Osteocyte (in vitro differentiated cells): ENCODE measurements around the gene OR8D2. TPM values are rescaled to one million over a fixed set of nuclear protein-coding genes. Genes with fewer than 3 reads are reported as not detected.
"Not testable (repeated sequence)": the region's sequence is repeated elsewhere in the genome, so short reads cannot be mapped to it uniquely, and the experiment has no call there.

Experiments
- DNase-seq: peaks from one replicate; pipeline ENCODE4 v3.0.0; 2021; ENCODE audit warnings: mixed read lengths; ENCODE audit not compliant: unreplicated experiment; ENCODE audit errors: extremely low spot score
- H3K27ac Mint-ChIP-seq: one replicate; pipeline ENCODE4 v1.8.0; 2021; ENCODE audit warnings: mild to moderate bottlenecking, mixed read lengths; ENCODE audit not compliant: unreplicated experiment
- H3K27me3 Mint-ChIP-seq: one replicate; pipeline ENCODE4 v1.8.0; 2021; ENCODE audit warnings: mixed read lengths; ENCODE audit not compliant: unreplicated experiment
- H3K36me3 Mint-ChIP-seq: one replicate; pipeline ENCODE4 v1.8.0; 2021; ENCODE audit warnings: mixed read lengths; ENCODE audit not compliant: unreplicated experiment
- H3K4me1 Mint-ChIP-seq: one replicate; pipeline ENCODE4 v1.8.0; 2021; ENCODE audit warnings: mixed read lengths; ENCODE audit not compliant: unreplicated experiment
- H3K4me3 Mint-ChIP-seq: one replicate; pipeline ENCODE4 v1.8.0; 2021; ENCODE audit warnings: mild to moderate bottlenecking, moderate library complexity, mixed read lengths; ENCODE audit not compliant: unreplicated experiment
- H3K9me3 Mint-ChIP-seq: one replicate; pipeline ENCODE4 v1.8.0; 2021; ENCODE audit warnings: mixed read lengths; ENCODE audit not compliant: unreplicated experiment
- total RNA-seq: library from RNA; stranded (reverse); gene quantifications from 2 replicates; pipeline ENCODE4 v1.2.1, GENCODE V29; 2021
- TF ChIP-seq, protein P1 (sequence below): fragments of 200-600 bp; sonication (generic); IDR thresholded peaks from 2 replicates; pipeline ENCODE4 v1.5.0; 2021; ENCODE audit warnings: antibody characterized with exemption, mild to moderate bottlenecking, moderate library complexity

OR8D2 gene
- total RNA-seq, 1 donor from 2014 or later, result not detected

DNA sequence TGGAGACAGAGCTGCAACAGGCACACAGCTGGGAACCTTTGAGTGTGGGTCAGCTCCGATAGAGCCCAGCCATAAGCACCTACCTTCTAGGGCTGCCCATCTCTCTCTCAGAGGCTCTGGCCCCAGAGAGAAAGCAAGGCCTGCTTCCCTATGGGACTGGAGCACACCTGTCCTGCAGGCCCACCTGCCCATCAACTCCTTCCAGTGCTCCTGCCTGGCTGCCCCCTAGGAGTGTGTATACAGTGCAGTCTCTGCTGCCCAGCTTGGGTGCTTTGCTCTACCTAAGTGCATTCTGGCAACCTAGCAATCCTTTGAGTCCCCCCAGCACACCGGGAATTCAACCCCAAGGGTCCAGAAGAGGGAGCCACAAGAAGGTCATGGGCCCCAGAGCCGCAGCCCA lies 42.8 kb downstream of the OR8D2 start:
- no peak overlapping the region for H3K27ac Mint-ChIP-seq
- no peaks in the 10 kb centered on the region for H3K4me1 Mint-ChIP-seq
- no peaks in the 10 kb centered on the region for H3K27me3 Mint-ChIP-seq
- H3K9me3 Mint-ChIP-seq, result peaks cover 15% of the 10 kb centered on the region
- H3K4me3 Mint-ChIP-seq, result no peak overlapping the region
- no peaks in the 10 kb centered on the region for H3K36me3 Mint-ChIP-seq
- TF ChIP-seq, protein P1, sequence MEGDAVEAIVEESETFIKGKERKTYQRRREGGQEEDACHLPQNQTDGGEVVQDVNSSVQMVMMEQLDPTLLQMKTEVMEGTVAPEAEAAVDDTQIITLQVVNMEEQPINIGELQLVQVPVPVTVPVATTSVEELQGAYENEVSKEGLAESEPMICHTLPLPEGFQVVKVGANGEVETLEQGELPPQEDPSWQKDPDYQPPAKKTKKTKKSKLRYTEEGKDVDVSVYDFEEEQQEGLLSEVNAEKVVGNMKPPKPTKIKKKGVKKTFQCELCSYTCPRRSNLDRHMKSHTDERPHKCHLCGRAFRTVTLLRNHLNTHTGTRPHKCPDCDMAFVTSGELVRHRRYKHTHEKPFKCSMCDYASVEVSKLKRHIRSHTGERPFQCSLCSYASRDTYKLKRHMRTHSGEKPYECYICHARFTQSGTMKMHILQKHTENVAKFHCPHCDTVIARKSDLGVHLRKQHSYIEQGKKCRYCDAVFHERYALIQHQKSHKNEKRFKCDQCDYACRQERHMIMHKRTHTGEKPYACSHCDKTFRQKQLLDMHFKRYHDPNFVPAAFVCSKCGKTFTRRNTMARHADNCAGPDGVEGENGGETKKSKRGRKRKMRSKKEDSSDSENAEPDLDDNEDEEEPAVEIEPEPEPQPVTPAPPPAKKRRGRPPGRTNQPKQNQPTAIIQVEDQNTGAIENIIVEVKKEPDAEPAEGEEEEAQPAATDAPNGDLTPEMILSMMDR, result no peak
- no peak for DNase-seq

DNA sequence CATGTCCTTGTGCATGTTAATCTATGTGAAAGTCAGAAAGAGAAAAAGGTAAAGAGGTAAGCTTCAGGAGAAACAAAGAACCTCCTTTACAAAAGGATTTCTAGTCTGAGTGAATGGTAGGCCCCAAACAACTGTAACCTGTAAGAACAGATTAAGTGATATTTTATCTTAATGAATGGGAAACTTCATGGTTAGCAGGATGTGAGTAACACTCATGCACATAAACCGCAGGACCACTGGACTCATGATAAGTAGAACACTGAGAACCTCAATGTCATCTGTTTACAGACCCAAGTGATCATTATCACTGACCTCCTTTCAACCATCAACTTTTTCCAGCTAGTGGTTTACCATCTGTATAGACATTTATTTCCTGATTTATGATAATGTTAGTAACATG lies 43.9 kb downstream of the OR8D2 start:
- TF ChIP-seq, protein P1, result no peak
- H3K4me1 Mint-ChIP-seq, result no peaks in the 10 kb centered on the region
- peaks cover 11% of the 10 kb centered on the region for H3K9me3 Mint-ChIP-seq
- DNase-seq, result no peak
- no peak overlapping the region for H3K27ac Mint-ChIP-seq
- no peaks in the 10 kb centered on the region for H3K27me3 Mint-ChIP-seq
- H3K36me3 Mint-ChIP-seq, result no peaks in the 10 kb centered on the region
- H3K4me3 Mint-ChIP-seq, result no peak overlapping the region

DNA sequence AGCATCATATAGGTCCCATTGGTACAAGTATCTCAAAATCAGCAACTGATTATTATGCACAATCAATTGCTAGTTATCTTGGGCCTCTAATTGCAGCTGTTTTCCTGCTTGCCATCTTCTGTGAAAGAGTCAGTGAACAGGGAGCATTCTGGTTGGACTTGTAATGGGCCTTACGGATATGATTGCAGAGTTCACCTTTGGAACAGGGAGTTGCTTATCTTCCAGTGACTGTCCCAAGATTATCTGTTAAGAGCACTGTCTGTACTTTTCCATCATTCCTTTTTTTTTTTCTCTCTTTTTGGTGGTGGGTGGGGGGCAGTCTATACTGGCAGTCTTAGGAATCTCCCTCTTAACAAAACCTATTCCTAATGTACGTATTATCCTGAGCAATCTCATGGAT lies 46.0 kb downstream of the OR8D2 start:
- Mint-ChIP-seq H3K4me1 (no peaks in the 10 kb centered on the region), H3K4me3 (no peak overlapping the region), H3K27me3 (no peaks in the 10 kb centered on the region), H3K27ac (no peak overlapping the region), H3K9me3 (no peaks in the 10 kb centered on the region), H3K36me3 (no peaks in the 10 kb centered on the region)
- DNase-seq, result no peak
- TF ChIP-seq, protein P1, result no peak

DNA sequence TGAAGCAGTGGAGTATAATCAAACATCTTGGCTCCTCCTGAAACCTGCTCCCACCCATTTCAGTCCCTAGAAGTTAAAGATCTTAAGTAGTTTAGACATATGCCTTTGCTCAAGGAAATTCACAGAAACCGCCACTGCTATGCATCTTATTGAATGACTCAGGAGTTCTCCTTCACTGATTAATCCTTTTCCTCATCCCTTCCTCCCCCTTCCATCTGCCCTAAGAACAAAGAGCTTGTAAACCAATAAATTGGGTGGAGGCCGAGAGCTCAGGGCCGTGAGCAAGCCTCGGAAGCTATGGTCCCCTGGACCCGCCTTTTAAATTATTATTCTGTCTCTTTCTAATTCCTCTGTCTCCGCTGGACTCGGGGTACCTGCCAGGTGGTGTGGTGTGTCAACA lies 49.1 kb downstream of the OR8D2 start:
- H3K27me3 Mint-ChIP-seq, DNase-seq, H3K4me1 Mint-ChIP-seq, H3K4me3 Mint-ChIP-seq, H3K9me3 Mint-ChIP-seq, H3K36me3 Mint-ChIP-seq, H3K27ac Mint-ChIP-seq: not testable (repeated sequence)

Other genes starting within 250 kb of the OR8D2 start
- 10.0 and 10.5 TPM in 2 replicates for gene VWA5A, start 204.7 kb downstream of the OR8D2 start, total RNA-seq
- gene OR10D3, start 136.9 kb downstream of the OR8D2 start, total RNA-seq, result not detected in 2 replicates
- not detected in 2 replicates for gene OR8G1, start 79.1 kb downstream of the OR8D2 start, total RNA-seq
- gene OR8G5, start 63.8 kb downstream of the OR8D2 start, total RNA-seq, result not detected in 2 replicates
- not detected in 2 replicates for gene OR8D1, start 6.2 kb downstream of the OR8D2 start, total RNA-seq
- gene OR8B2, start 64.3 kb upstream of the OR8D2 start, total RNA-seq, result not detected in 2 replicates
- gene OR8B3, start 78.8 kb upstream of the OR8D2 start, total RNA-seq, result not detected in 2 replicates
- gene OR8B4, start 104.7 kb upstream of the OR8D2 start, total RNA-seq, result not detected in 2 replicates
- not detected in 2 replicates for gene OR8B8, start 125.5 kb upstream of the OR8D2 start, total RNA-seq
- gene OR8B12, start 223.5 kb upstream of the OR8D2 start, total RNA-seq, result not detected in 2 replicates
- not detected in 2 replicates for gene OR8A1, start 249.8 kb upstream of the OR8D2 start, total RNA-seq